ENCODE measurements around the gene RSBN1.

DNA sequence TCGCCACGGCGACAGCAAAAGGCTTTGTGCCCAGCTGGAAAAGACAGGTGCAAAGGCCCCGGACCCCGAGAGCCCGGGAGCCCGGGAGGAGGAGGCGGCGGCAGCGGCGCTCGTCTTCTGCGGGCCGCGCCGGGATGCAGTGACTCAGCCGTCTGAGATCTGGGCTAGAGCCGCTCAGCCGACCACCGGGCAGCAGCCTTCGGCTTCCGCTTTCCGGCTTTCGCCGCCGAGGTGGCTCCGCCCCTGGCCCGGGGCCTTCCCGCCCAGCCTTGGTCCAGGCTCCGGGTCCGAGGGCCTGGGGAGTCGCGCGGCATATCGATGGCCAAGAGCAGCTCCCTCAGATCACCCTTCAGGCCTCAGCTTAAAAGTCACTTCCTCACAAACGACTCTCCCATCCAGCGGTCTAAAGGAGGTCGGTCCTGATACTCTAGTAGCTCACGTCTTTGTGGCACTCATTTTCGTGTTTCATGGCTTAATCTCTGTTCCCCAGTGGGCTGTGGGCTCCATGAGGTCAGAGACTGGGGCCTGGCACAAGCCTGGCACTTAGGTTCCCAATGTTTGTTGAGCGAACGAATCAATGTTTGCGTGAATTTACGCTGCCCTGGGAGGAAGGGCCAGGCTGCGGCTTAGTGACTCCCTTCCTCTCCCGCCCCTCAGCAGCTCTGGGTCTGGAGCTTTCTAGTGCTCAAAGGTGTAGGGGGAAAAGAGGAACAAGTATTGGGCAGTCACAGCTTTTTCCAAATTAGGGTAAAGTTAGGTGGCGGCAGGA is 52.8 kb downstream of the RSBN1 start, which contains the start of gene PHTF1:
- TF ChIP-seq POLR2AphosphoS5 (IDR thresholded peaks at IDR 0.05): peak in 1 of 3 donors; percentile 6
- TF ChIP-seq, protein P1, sequence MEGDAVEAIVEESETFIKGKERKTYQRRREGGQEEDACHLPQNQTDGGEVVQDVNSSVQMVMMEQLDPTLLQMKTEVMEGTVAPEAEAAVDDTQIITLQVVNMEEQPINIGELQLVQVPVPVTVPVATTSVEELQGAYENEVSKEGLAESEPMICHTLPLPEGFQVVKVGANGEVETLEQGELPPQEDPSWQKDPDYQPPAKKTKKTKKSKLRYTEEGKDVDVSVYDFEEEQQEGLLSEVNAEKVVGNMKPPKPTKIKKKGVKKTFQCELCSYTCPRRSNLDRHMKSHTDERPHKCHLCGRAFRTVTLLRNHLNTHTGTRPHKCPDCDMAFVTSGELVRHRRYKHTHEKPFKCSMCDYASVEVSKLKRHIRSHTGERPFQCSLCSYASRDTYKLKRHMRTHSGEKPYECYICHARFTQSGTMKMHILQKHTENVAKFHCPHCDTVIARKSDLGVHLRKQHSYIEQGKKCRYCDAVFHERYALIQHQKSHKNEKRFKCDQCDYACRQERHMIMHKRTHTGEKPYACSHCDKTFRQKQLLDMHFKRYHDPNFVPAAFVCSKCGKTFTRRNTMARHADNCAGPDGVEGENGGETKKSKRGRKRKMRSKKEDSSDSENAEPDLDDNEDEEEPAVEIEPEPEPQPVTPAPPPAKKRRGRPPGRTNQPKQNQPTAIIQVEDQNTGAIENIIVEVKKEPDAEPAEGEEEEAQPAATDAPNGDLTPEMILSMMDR (IDR thresholded peaks at IDR 0.05): no peak
- TF ChIP-seq POLR2A (IDR thresholded peaks at IDR 0.05): peak; percentile 22 to 51
- no peak for TF ChIP-seq EP300 (IDR thresholded peaks at IDR 0.05)
